ENCODE data around the gene ZNF761.
"Not testable (repeated sequence)": the region's sequence is repeated elsewhere in the genome, so short reads cannot be mapped to it uniquely, and the experiment has no call there.

DNA sequence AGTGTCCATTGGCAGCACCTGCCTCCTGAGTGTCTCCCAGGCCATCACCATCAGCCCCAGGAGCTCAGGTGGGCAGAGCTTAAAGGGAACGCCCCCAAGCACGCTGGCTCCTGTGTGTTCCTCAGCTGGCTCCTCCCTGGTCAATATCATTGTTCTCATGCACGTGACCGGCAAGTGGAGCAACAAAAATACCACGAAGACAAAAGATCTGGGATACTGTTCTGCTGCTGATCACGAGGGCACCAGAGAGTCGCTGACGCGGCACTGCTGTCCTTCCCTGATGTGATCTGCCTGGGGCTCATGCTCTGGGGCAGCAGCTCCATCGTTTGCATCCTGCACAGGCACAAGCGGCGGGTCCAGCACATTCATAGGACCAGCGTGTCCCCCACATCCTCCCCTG, 8.7 kb upstream of the ZNF761 start:
- TF ChIP-seq, protein P1, sequence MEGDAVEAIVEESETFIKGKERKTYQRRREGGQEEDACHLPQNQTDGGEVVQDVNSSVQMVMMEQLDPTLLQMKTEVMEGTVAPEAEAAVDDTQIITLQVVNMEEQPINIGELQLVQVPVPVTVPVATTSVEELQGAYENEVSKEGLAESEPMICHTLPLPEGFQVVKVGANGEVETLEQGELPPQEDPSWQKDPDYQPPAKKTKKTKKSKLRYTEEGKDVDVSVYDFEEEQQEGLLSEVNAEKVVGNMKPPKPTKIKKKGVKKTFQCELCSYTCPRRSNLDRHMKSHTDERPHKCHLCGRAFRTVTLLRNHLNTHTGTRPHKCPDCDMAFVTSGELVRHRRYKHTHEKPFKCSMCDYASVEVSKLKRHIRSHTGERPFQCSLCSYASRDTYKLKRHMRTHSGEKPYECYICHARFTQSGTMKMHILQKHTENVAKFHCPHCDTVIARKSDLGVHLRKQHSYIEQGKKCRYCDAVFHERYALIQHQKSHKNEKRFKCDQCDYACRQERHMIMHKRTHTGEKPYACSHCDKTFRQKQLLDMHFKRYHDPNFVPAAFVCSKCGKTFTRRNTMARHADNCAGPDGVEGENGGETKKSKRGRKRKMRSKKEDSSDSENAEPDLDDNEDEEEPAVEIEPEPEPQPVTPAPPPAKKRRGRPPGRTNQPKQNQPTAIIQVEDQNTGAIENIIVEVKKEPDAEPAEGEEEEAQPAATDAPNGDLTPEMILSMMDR (conservative IDR thresholded peaks at IDR 0.05; ENCODE audit: low read length) = not testable (repeated sequence)
- TF ChIP-seq EZH2phosphoT487 (IDR thresholded peaks at IDR 0.05; ENCODE audit: borderline replicate concordance, low read depth, low read length) = not testable (repeated sequence)

Data from OCI-LY7 (cell line).